GM21515 (cell line): ENCODE data around the gene SRSF12.

Experiments used
- ATAC-seq: cut with Tn5 transposase; IDR thresholded peaks from one replicate; pipeline ENCODE4 v1.9.1; 2021; ENCODE audit not compliant: unreplicated experiment

Gene SRSF12

GRCh38 chr6:89117211-89118108 is at the start of gene SRSF12:
Gene SRSF12 (minus strand): TSS chr6:89118071. CDS start chr6:89117887, 184 bp downstream.
- peak; percentile 80 for ATAC-seq

- no peak for ATAC-seq
Measured at GRCh38 chr6:89162047-89162371, 44.1 kb upstream of the SRSF12 start.

- ATAC-seq, result no peak
Measured at GRCh38 chr6:89161326-89162046, 43.6 kb upstream of the SRSF12 start.

- ATAC-seq, result no peak
Measured at GRCh38 chr6:89160331-89161092, 42.6 kb upstream of the SRSF12 start.

- ATAC-seq, result no peak
Measured at GRCh38 chr6:89154131-89154530, 36.3 kb upstream of the SRSF12 start.

GRCh38 chr6:89148016-89148750 is 30.3 kb upstream of the SRSF12 start:
- no peak for ATAC-seq

GRCh38 chr6:89146718-89147700 is 29.1 kb upstream of the SRSF12 start:
- ATAC-seq, result no peak

- ATAC-seq, result peak; percentile 76
Measured at GRCh38 chr6:89145956-89146717, 28.3 kb upstream of the SRSF12 start, which contains the start of gene PM20D2. Gene PM20D2 (plus strand): TSS chr6:89146055. CDS start chr6:89146145, 90 bp downstream.

GRCh38 chr6:89145091-89145955 is 27.5 kb upstream of the SRSF12 start:
- ATAC-seq, result peak; percentile 55

- ATAC-seq, result no peak
Measured at GRCh38 chr6:89144354-89144906, 26.6 kb upstream of the SRSF12 start.

GRCh38 chr6:89140347-89141156 is 22.7 kb upstream of the SRSF12 start:
- ATAC-seq, result no peak

- no peak for ATAC-seq
Measured at GRCh38 chr6:89139509-89140346, 21.9 kb upstream of the SRSF12 start.

- ATAC-seq, result no peak
Measured at GRCh38 chr6:89138173-89138572, 20.3 kb upstream of the SRSF12 start.

- no peak for ATAC-seq
Measured at GRCh38 chr6:89134723-89135122, 16.9 kb upstream of the SRSF12 start.

GRCh38 chr6:89133981-89134380 is 16.1 kb upstream of the SRSF12 start:
- ATAC-seq, result no peak

GRCh38 chr6:89132057-89132456 is 14.2 kb upstream of the SRSF12 start:
- no peak for ATAC-seq
